Cerebellar cortex (tissue), 1 donor: ENCODE results near the gene FGD4.

Experiments used
- DNase-seq: peaks from one replicate; pipeline ENCODE4 v3.0.0-alpha.2; 2015; ENCODE audit warnings: low spot score

The FGD4 gene

GRCh38 chr12:32399370-32400113 lies at the start of gene FGD4:
FGD4 (plus strand) TSS chr12:32399558.
- peak; percentile 85 for DNase-seq

GRCh38 chr12:32353540-32353939 lies 45.8 kb upstream of the FGD4 start:
- DNase-seq, result no peak

- DNase-seq, result no peak
Observed at GRCh38 chr12:32357601-32358249, 41.6 kb upstream of the FGD4 start.

- no peak for DNase-seq
Observed at GRCh38 chr12:32360956-32361355, 38.4 kb upstream of the FGD4 start.

DNA sequence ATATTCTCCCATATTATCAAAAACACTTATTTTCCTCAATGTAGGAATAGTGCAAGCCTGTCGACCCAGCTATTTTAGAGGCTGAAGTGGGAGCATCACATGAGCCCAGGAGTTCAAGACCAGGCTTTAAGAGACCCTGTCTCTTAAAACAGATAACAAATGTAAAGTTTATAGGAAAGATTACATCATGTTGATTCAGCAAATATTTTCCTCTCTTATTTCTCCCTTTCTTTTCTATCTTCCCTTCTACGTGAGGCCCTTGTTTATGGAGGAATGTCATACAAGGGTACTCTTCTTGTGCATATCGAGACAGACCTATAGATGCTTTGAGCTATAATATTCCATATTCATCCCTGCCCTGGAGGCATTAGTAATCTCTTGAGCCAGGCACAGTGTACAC lies 36.5 kb upstream of the FGD4 start:
- no peak for DNase-seq

DNA sequence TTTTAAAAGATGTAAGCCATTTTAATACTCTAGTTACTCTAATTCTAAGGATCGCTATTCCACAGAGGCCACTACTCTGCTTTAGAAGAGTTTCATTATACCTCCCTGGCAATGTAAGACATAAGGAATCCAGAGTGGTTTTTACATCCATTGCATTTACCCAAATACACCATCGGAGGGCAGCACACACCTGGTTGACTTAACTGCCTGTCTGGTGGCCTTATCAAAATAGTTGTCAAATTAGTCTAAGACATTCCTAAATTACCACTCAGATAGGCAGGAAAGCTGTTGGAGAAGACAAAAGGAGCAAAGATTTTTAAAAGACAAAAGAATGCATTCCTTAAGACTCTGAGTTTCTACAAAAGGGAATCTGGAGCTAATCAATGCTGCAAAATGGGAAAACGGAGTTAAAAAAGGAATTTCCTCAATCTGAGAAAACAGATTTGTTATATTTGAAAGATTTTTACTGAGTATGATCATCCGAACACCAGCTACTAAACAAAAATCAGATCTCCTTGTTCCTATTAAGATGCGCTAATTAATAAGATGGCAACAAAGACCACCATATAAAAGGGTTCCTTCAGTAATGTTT lies 33.8 kb upstream of the FGD4 start:
- DNase-seq, result peak; percentile 77

GRCh38 chr12:32366714-32367113 lies 32.6 kb upstream of the FGD4 start:
- no peak for DNase-seq

- no peak for DNase-seq
Observed at GRCh38 chr12:32367381-32367780, 32.0 kb upstream of the FGD4 start.

DNA sequence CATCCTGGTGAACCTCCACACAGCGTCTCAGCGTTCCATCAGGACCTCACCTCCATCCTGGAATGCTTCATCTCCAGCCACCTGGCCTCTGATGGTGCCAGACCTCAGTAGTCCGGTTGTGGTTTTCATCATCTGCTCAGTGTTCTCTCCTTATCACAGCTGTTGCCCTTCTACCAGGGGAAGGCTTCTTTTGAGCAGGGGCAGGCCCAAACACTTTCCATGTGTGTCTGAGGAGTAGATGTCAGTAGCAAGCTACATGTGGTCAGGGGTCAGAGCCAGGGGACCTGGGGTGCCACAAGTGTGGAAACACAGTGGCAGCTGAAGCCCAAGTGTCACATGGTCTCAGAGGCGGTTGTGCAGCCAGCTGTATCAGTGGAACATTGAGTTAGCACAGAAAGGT lies 30.2 kb upstream of the FGD4 start:
- no peak for DNase-seq

GRCh38 chr12:32377344-32378055 lies 21.9 kb upstream of the FGD4 start:
- DNase-seq, result no peak

- no peak for DNase-seq
Observed at GRCh38 chr12:32379213-32379612, 20.1 kb upstream of the FGD4 start.

DNA sequence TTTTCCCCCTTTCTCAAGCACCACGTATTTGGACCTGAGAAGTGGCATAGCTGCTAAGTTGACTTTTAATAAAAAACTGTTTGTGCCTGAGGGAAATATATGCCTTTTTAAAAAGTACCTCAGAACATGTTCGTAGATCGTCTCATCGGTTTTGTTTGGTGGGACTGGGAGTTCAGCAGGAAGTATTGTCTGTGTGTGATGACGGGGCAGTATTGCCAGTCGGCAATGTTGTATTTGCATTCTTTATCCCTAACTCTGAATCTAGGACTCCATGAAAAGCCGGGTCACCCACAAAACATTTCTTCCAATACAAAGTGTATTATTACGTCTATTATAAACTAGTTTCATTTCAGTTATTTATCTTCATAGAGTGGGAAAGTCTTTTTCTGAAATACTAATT lies 19.7 kb upstream of the FGD4 start:
- no peak for DNase-seq

DNA sequence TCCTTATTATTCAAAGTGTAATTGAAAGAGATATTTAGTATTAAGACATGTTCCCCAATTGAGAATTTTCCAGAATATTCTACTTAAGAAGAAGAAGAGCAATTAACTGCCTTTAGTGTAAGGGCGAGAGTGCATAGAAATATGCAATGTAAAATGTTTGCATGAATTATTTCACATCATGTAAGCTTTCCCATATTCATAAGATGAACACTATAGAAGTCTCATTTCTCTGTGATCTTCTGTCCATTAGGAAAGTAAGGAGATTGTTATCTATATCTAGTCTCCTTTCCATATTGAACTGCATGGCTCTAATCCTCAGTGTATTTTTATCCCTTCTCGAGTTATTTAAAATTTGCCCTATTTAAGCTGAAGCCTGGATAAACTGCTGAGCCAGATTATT lies 17.1 kb upstream of the FGD4 start:
- DNase-seq, result no peak

DNA sequence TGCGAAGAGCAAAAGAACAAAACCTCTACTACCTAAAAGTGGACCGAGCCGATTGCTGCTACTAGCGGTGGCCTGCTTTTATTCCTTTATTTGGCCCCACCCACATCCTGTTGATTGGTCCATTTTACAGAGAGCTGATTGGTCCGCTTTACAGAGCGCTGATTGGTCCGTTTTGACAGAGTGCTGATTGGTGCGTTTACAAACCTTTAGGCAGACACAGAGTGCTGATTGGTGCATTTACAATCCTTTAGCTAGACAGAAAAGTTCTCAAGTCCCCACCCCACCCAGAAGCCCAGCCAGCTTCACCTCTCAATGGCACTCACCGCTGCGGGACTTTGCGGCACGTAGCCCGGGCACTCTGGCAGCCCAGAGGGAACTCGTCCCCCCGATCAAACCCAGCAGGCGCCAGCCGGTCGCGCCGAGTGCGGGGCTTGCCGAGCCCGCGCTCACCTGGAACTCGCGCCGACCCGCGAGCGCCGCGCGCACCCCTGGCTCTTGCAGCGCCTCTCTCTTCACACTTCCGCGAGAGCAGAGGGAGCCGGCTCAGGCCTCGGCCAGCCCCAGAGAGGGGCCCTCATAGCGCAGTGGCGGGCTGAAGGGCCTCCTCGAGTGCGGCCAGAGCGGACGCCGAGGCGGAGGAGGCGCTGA lies 8.7 kb upstream of the FGD4 start:
- no peak for DNase-seq

GRCh38 chr12:32395026-32395425 lies 4.3 kb upstream of the FGD4 start:
- no peak for DNase-seq

DNA sequence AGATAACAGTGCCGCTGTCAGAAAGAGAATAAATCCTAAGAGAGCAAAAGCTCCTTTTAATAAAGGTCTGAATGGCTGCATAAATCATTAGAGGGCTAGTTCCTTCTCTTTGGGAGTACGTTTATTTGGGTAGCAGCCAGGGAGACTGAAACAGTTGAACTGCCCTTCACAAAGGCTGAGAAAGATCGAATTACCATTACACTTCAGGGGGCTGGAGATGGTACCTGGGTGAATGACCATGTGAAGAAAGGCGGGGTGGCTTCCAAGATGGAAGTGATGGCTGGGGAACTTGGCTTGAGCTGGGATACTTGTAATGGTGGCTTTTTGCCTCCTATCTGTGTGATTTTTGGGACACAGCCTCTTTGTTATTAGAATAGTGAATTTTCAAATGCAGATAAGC lies 1.7 kb upstream of the FGD4 start:
- no peak for DNase-seq

DNA sequence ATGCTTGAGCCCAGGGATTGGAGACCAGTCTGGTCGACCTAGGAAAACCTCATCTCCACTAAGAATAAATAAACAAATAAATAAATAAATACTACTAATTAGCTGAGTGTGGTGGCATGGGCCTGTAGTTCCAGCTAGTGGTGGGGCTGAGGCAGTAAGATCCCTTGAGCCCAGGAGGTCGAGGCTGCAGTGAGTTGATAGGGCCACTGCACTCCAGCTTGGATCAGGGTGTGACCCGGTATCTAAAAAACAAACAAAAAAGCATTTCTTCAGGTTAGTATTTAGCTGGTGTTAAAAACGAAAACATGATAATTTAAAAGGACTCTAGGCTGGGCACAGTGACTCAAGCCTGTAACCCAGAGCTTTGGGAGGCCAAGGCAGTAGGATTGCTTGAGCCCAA lies 1.2 kb upstream of the FGD4 start:
- no peak for DNase-seq

GRCh38 chr12:32398816-32399369 lies 465 bp upstream of the FGD4 start:
- DNase-seq, result peak; percentile 22

DNA sequence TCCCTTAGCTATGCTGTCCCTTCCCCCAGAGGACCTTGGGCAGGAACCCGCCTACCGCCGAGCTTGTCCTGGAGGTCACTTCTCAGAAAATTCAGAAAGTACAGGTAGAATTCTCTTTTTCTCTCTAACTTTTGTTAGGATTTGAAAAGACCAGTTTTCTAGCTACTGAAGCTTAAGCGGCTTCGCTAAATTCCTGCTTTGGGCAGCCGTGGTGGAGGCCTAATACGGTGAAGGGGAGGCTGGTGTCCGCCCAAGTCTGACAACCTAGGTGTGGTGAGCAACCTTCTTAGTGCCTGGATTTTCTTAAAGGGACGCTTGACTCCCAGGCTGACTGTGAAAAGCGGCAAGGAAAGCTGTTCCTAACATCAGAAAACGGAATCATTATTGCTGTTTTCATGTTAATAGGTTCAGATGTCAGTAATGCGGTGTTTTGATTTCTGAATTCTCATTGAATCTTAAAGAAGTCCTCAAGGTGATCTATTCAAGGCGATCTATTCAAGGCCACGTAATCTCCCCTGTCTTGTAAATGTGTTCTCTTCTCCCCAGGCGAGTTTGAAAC lies 835 bp downstream of the FGD4 start:
- peak; percentile 34 for DNase-seq

GRCh38 chr12:32400866-32401265 lies 1.5 kb downstream of the FGD4 start:
- no peak for DNase-seq

GRCh38 chr12:32402170-32402569 lies 2.8 kb downstream of the FGD4 start:
- no peak for DNase-seq

- DNase-seq, result no peak
Observed at GRCh38 chr12:32402946-32403345, 3.6 kb downstream of the FGD4 start.
